Limb (tissue), 2 donors: ENCODE results near the gene WSCD2.
"Not testable (repeated sequence)": the region's sequence is repeated elsewhere in the genome, so short reads cannot be mapped to it uniquely, and the experiment has no call there.

ENCODE experiments used
- DNase-seq, 2 donors: peaks; one replicate each; pipeline ENCODE4 v3.0.0-alpha.2; 2016; ENCODE audit errors: extremely low spot score in 2 of 2

The WSCD2 gene

DNA sequence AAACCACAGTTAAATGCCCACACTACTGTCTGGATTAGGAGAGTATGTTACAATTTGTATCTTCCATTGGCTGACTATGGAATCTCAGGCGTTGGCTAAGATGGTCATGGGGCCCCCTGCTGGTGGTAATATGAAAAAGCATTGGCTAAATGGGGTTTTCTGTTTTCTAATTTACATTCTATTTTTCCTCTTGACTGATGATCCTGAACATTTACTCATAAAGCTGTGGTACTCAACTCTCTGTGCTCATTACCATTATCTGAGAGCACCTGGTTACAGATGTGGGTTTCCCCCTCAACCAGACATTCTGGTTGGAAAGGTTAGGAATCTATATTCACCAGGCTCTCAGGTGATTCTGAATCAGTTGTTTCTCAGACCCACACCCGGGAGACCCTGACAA lies 64.8 kb downstream of the WSCD2 start:
- peak; percentile 49 to 51 for DNase-seq

GRCh38 chr12:108194585-108194984 lies 65.5 kb downstream of the WSCD2 start:
- no peak for DNase-seq

DNA sequence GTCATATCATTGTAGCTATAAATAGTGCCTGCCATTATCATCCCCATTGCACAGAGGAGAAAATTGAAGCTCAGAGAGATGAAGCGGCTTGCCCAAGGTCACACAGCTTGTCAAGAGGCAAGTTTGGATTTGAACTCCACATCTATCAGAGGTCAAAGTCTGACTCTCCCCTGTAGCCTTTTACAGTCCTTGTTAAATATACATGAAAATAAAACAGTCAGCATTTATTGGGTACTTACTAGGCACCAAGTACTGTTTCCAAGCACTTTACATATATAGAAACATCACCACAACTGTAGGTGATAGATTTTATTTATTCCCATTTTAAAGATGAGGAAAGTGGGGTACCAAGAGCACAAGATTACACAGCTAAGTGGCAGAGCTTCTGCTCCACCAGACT lies 67.2 kb downstream of the WSCD2 start:
- DNase-seq, result no peak

- DNase-seq, result no peak
Measured at GRCh38 chr12:108196921-108197320, 67.8 kb downstream of the WSCD2 start.

DNA sequence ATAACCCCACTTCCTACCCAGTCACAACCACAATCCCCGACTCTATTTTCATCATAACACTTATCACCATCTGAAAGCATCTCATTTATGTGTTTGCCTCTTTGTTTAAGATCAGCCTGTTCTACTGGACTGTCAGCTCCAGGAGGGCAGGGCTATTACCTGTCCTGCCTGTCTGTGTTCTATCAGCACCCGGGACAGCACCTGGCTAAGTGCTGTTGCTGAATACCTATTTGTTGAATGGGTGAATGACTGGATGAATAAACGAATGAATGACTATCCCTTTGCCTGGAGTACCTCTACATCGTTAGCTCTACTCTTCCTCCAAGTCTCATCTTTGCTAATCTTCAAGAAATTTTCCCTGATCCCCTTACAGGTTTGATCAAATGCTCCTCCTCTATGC lies 69.0 kb downstream of the WSCD2 start:
- DNase-seq, result no peak

DNA sequence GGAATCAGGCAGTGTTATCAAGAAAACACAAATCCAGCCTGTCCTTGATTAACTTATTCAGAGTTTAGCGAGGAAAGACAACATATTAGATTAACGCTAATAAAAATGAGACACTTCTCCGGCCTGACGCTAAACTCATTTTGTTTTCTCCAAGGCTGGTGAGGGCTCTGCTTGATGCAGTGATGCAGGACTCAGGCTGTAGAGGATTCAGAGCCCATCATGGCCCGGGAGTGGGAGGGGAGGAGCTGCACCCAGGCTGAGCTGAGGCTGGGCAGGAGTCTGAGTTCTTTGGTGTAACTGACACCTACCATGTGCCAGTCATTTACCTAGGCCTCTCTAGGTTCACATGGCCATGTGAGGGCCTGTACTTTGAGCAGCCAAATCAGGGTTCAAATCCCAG lies 70.0 kb downstream of the WSCD2 start:
- DNase-seq, result no peak

DNA sequence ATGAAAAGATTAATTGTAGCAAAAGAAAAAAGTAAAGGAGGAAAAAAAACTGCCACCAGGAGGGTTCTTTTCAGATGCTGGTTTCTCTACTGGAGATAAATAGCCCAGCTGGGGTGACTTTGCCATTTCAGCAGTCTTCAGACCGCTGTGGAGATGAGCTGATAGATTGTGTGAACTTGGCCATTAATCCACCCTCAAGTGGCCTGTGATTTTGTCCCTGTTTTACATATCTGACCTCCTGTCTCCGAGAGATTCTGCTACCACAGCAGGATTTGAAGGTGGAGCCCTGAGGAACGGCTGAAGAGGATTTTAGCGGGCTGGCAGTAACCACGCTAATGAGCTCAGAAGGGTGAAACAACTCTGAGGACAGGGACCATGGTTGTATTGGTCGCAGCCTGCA lies 72.7 kb downstream of the WSCD2 start:
- no peak for DNase-seq

DNA sequence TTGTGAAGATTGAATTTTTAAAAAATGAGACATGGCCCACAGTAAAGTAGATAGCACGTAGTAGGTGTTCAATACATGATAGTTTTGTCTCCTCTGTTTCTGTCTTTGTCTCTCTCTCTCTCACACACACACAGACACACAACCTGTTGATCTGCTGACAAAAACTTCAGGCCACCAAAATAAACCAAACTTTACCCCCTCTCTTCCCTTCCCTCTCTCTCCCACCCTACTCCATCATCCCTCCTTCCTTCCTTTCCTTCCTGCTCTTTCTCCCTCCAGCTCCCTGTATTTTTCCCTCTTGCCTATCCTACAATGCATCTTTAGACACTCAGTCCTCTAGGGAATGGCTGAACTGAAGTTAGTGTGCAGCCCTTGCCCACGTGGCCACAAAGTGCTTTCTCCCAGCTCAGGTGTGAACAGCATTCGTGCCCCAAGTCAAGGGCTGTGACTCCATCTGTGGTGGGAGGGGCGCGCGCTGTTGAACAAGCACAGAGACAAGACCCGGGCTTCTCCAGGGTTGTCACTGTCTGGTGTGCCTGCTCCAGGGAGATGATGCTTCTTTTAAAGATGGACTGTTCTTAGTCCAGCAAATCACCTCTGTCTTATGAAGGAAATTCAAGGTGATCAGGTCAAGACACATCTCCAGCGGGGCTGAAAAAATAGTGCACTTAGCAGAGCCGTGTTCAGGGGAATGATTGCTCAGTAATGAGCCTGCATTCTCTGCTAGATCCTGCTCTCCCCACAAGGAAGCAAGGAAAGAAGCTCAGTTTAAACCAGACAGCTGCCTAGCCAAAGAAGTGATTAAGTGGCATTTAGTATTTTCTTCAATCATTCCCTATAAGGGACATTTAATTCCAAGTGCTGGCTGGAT lies 75.3 kb downstream of the WSCD2 start:
- DNase-seq, result no peak

DNA sequence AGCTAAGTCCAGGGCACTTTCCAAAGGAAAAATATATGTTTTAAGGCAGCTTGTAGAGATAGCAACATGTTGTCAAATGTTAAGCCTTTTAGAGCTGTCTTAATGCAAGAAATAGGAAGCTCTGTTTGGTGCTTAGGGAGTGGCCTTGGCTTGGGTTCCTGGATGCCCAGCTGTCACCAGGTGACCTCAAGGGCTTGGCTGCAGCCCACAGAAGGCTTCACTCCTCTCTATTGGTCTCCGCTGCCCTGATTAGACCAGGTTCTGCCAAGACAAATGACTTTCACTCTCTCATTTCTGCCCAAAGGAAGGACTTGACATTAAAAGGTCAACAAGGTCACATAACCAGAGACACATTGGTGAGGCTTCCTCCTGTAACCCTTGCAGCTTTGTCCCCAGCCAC lies 76.8 kb downstream of the WSCD2 start:
- no peak for DNase-seq

DNA sequence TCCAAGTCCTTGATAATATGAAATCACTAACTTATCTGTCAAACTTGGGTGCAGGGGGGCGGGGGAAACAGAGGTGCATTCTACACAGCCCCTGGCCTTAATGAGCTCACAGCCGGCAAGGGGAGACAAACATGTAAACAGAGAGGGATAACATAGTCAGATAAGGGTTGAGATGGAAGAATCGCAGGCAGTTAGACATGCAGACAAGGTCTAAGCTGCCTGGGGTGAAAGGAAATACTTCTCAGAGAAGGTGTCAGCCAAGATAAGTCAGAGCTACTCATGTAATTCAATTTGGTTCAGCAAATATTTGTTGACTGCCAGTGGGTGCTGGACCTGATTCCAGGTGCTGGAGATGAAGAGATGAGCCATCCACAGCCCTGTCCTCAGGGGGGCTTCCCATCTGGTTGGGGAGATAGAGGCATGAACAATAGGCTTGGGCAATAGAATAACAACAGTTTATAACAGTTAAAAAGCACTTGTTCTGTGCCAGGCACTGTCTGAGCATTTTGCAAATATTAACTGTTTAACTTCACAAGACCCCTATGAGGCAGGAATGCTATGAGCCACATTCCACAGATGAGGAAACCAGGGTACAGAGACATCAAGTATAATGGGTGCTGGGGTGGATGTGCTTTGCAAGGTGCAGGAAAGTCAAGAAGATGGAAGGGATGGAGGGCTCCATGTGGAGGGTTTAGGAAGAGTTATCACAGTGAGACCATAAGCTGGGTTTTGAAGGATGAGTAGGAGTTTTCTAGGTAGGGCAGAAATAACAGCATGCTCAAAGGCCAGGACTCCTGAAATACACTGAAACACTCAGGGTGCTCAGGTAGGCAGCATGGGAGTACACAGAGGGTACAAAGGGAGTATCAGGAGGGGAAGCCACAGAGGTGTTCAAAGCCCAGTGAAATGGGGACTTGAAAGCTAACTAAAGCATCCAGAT lies 79.0 kb downstream of the WSCD2 start:
- no peak for DNase-seq

- DNase-seq, result no peak
Measured at GRCh38 chr12:108210001-108210400, 80.9 kb downstream of the WSCD2 start.

DNA sequence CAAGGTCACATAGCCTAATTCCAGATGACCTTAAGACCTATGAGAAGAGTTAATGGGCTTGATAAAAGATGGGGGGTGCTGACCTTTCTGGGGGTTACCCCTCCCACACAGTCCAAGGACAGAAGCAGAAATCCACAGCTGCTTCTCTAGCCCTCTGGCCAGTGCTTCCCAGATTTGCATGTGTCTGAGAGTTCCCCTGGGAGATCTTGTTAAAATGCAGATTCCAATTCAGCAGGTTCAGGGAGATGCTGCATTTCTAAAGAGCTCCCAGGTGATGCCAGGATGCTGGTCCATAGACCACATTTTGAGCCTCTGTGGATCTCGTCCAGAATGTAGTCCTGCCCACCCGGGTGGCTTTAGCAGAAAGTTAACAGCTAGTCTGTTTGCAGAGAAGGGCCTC lies 82.1 kb downstream of the WSCD2 start:
- no peak for DNase-seq

- no peak for DNase-seq
Measured at GRCh38 chr12:108213871-108214445, 84.9 kb downstream of the WSCD2 start.

DNA sequence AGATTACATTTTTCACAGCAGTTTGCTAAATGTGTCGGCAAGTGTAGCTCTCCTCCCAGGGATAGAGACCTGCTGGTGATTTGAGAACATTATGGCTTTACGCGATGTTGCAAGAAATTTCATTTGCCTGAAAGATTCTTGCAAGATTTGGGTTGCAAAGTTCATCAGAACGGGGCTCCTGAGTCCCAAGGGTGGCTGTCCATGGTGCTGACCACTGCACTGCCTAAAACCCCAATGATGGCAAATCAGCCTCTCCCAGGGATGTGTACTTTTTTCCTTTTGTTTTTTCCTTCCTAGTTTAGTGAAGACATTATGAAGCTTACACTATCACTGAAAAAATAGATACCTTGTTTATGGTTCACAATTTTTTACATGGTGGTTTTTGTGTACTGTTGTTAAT lies 85.4 kb downstream of the WSCD2 start:
- DNase-seq, result peak; percentile 44 to 61

DNA sequence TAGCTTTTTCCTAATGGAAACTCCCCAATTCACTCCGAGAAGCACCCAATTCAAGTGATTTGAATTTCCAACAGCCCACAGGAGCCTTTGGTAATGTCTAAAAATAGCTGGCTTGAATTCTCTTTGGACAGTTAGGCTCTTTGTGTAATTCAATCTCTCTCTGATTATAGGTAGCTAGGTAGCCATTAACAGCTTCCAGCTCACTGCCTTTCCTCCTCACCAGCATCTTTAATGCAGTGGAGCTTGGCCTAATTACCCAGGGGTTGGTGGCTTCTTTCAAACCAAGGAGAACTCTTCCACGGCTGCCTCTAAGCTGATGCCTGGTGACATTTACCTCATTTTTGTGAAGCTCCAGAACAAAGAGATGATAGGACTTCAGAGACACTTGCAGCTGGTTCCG lies 86.4 kb downstream of the WSCD2 start:
- no peak for DNase-seq

GRCh38 chr12:108218921-108219320 lies 89.8 kb downstream of the WSCD2 start:
- no peak for DNase-seq

DNA sequence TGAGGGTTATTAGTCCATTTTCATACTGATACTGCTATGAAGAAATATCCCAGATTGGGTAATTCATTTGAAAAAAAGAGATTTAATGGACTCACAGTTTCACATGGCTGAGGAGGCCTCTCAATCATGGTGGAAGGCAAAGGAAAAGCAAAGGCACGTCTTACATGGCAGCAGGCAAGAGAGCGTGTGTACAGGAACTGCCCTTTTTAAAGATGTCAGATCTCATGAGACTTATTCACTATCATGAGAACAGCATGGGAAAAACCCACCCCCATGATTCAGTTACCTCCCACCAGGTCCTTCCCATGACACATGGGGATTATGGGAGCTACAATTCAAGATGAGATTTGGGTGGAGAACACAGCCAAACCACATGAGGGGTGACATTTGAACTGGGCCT lies 96.0 kb downstream of the WSCD2 start:
- DNase-seq, result not testable (repeated sequence)

- no peak for DNase-seq
Measured at GRCh38 chr12:108226866-108227265, 97.8 kb downstream of the WSCD2 start.

DNA sequence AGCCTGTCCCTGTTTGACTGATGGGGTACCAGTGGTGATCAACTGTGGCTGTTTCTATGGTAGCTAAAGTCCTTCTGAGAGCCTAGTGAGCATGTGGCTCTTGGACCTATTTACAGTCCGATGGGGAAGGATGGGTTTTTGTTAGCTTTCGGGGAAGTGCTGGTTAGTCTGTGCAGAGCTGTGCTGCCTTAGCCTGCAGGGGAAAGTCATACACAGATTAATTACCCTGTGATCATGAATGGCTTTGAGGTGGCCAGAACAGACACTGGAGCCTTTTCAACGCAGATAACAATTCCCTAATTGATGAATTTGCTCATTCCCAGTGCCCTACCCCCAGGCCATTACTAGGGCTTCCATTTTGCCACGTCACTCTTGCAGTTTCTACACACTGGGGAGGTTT lies 99.7 kb downstream of the WSCD2 start:
- DNase-seq, result no peak

GRCh38 chr12:108231109-108231905 lies 102.2 kb downstream of the WSCD2 start:
- no peak for DNase-seq

DNA sequence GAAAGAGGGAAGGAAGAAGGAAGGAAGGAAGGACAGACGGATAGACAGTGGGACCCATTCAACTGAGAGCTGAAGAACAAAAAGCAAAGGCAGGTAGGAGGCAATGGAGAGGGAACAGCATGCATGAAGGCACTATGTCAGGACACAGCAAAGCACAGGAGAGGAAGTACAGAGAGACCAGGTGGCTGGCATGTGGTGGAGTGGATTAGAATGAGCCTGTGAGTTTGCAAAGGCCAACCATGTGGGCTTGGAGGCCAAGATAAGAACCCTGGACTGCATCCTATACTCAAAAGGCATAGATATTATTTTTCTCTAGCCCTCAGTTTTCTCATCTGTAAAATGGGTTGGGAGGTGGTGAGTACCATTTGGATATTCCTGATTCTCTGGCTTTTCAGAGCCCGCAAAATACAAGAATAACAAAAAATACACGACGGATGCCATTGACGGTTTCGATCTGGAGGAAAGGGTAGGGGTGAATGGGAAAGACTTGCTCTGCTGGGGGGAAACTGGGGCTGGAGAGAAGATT lies 102.9 kb downstream of the WSCD2 start:
- no peak for DNase-seq
